Trophoblast cell (in vitro differentiated cells and primary cell): ENCODE measurements around the gene AP2A2.

ENCODE experiments used
- DNase-seq, 2 donors: peaks; one replicate each; pipeline ENCODE4 v3.0.0-alpha.2; 2016
- H2AFZ ChIP-seq: 2 replicates; pipeline ENCODE4 v1.6.1; 2013; ENCODE audit warnings: low read length, moderate library complexity, mild to moderate bottlenecking; ENCODE audit not compliant: insufficient read depth, poor library complexity
- H2AK5ac ChIP-seq: 2 replicates; pipeline ENCODE4 v1.6.1; 2013; ENCODE audit warnings: mild to moderate bottlenecking, low read length
- H2BK120ac ChIP-seq: 2 replicates; pipeline ENCODE4 v1.6.1; 2013; ENCODE audit warnings: low read length, mild to moderate bottlenecking, moderate library complexity; ENCODE audit not compliant: insufficient read depth, poor library complexity
- H2BK12ac ChIP-seq: 2 replicates; pipeline ENCODE4 v1.6.1; 2013; ENCODE audit warnings: mild to moderate bottlenecking, low read length, moderate library complexity
- H2BK5ac ChIP-seq: 2 replicates; pipeline ENCODE4 v1.6.1; 2013; ENCODE audit warnings: low read length, low read depth, moderate library complexity, mild to moderate bottlenecking; ENCODE audit not compliant: poor library complexity
- H3K14ac ChIP-seq: 2 replicates; pipeline ENCODE4 v1.6.1; 2013; ENCODE audit warnings: mild to moderate bottlenecking, low read length
- H3K18ac ChIP-seq: 2 replicates; pipeline ENCODE4 v1.6.1; 2013; ENCODE audit warnings: mild to moderate bottlenecking, low read length
- H3K23ac ChIP-seq: 2 replicates; pipeline ENCODE4 v1.6.1; 2013; ENCODE audit warnings: low read length
- H3K27ac ChIP-seq: 2 replicates; pipeline ENCODE4 v1.5.1; 2013; ENCODE audit warnings: low read depth, mild to moderate bottlenecking, inconsistent platforms, low read length, moderate library complexity
- H3K27me3 ChIP-seq: 2 replicates; pipeline ENCODE4 v1.6.1; 2013; ENCODE audit warnings: inconsistent platforms, mild to moderate bottlenecking, low read length, moderate library complexity; ENCODE audit not compliant: insufficient read depth
- H3K36me3 ChIP-seq, 2 experiments: 1 replicate in 1 of 2; 2 replicates in 1 of 2; pipeline ENCODE4 v1.6.1; 2013; ENCODE audit warnings: low read length in 2 of 2, mild to moderate bottlenecking in 2 of 2, moderate library complexity in 1 of 2; ENCODE audit not compliant: insufficient read depth in 2 of 2, control insufficient read depth in 1 of 2
- H3K4ac ChIP-seq: 2 replicates; pipeline ENCODE4 v1.6.1; 2013; ENCODE audit warnings: low read depth, mild to moderate bottlenecking, low read length, moderate library complexity
- H3K4me1 ChIP-seq, 2 experiments: 1 replicate in 1 of 2; 2 replicates in 1 of 2; pipeline ENCODE4 v1.6.1; 2013; ENCODE audit warnings: low read length in 2 of 2, mild to moderate bottlenecking in 2 of 2, moderate library complexity in 1 of 2; ENCODE audit not compliant: insufficient read depth in 2 of 2, control insufficient read depth in 1 of 2
- H3K4me2 ChIP-seq: 2 replicates; pipeline ENCODE4 v1.6.1; 2013; ENCODE audit warnings: inconsistent platforms, mild to moderate bottlenecking, low read length, moderate library complexity
- H3K4me3 ChIP-seq: 2 replicates; pipeline ENCODE4 v1.5.1; 2013; ENCODE audit warnings: mild to moderate bottlenecking, low read depth, low read length, inconsistent platforms
- H3K79me1 ChIP-seq: one replicate; pipeline ENCODE4 v1.6.1; 2013; ENCODE audit warnings: low read length
- H3K79me2 ChIP-seq: 2 replicates; pipeline ENCODE4 v1.6.1; 2013; ENCODE audit warnings: low read length, mild to moderate bottlenecking; ENCODE audit not compliant: control insufficient read depth, insufficient read depth, poor library complexity
- H3K9ac ChIP-seq: 2 replicates; pipeline ENCODE4 v1.6.1; 2013; ENCODE audit warnings: mild to moderate bottlenecking, low read length
- H3K9me3 ChIP-seq: 2 replicates; pipeline ENCODE4 v1.6.1; 2013; ENCODE audit warnings: low read depth, mild to moderate bottlenecking, control low read depth, inconsistent platforms, low read length; ENCODE audit not compliant: insufficient read depth
- H4K12ac ChIP-seq: 2 replicates; pipeline ENCODE4 v1.6.1; 2013; ENCODE audit warnings: low read depth, mild to moderate bottlenecking, low read length, moderate library complexity
- H4K8ac ChIP-seq: 2 replicates; pipeline ENCODE4 v1.6.1; 2013; ENCODE audit warnings: low read depth, mild to moderate bottlenecking, low read length, moderate library complexity
- H4K91ac ChIP-seq: one replicate; pipeline ENCODE4 v1.6.1; 2013; ENCODE audit warnings: low read depth, mild to moderate bottlenecking, low read length, moderate library complexity
- WGBS: extraction: QIAGEN DNeasy Blood & Tissue Kit; methylation state at CpG from one replicate; pipeline ENCODE4 v1.1.7; 2013; ENCODE audit warnings: missing lambda C conversion rate; ENCODE audit not compliant: insufficient read length, insufficient coverage; ENCODE audit errors: extremely low coverage; 5-methylcytosine and 5-hydroxymethylcytosine counted together

Gene AP2A2

DNA sequence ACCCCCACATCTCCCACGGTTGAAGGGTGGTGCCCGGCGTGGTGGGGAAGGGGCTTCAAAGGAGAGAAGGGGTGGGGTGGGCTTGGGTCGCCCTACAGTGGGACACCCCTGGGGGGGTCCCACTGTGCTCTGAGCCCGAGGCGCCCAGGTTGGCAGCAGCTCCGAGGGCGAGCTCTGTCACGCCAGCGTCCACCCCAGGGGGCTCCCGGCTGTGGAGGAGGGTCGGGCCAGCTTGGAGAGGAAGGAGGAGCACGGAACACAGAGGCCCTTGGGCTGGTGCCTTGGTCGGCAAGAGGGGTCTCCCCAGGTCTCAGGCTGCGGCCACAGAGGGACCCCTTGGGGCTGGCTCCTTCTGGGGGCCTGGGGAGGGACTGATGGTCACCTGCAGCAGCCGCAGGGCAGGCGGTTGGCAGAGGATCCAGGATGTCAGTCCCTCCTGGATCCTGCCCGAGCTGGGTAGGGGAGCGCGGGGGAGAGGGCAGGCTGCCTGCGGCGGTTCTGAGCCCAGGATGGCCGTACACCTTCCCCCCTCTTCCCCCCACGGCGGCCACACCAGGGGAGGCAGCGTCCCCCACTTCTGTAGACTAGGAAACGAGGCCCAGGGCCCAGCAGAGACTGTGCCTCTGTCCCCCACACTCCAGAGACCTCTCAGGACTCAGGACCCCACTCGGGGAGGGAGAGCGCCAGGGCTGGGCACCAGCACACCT, 110.1 kb downstream of the AP2A2 start:
- DNase-seq, result no peak
- Histone ChIP-seq H2BK12ac (no peak overlapping the region), H2BK5ac (no peak overlapping the region), H3K4me2 (no peak overlapping the region), H3K9ac (no peak overlapping the region), H3K23ac (no peak overlapping the region), H3K4ac (no peak overlapping the region), H4K12ac (no peak overlapping the region), H3K18ac (no peak overlapping the region), H4K91ac (no peak overlapping the region), H2BK120ac (no peak overlapping the region), H3K27me3 (no peaks in the 10 kb centered on the region), H3K4me1 (no peaks in the 10 kb centered on the region), H3K79me1 (no peaks in the 10 kb centered on the region), H3K9me3 (peaks cover 13% of the 10 kb centered on the region), H3K14ac (no peak overlapping the region), H2AK5ac (no peak overlapping the region), H3K4me3 (no peak overlapping the region), H3K36me3 (no peaks in the 10 kb centered on the region), H3K79me2 (no peaks in the 10 kb centered on the region), H4K8ac (no peak overlapping the region), H3K27ac (no peak overlapping the region), H2AFZ (no peak overlapping the region)
- no CpG with 5 or more reads among the region's 29 CpGs for WGBS

DNA sequence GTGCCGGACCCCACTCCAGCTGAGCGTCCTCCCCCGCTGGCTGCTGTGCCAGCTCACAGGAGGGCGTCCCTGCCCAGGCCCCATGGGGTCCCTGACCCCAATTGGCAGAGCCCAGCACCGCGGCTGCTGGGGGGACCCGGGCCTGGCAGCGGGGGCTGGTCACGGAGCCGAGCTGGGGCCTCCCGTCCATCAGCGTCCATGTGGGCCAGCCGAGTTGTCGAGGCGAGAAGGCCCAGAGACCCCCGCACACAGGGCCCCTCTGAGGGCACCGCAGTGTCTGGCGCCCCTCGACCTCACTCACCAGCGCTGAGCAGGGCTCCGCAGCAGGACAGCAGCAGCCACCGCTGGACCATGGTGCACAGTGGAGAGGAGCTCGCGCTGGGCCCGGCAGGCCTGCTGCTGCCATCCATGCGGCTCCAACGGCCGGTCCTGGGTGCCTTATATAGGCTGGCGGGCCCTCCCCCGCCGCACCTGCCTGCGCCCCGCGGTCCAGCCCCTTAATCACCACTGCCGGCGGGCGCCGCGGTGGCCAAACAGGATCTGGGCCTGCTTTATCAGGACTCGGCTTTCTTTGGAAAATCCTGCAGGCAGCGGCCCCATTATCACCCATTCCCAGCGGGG, 110.7 kb downstream of the AP2A2 start, which contains the start of gene MUC6:
MUC6 (minus strand) TSS at position 416 of the 621 bp plus-strand sequence; CDS start at position 353, 63 bp downstream.
- Histone ChIP-seq H3K4me2 (no peak within 1 kb of the TSS), H3K4me3 (no peak within 1 kb of the TSS), H2BK120ac (no peak within 1 kb of the TSS), H3K14ac (no peak within 1 kb of the TSS), H4K91ac (no peak within 1 kb of the TSS), H3K23ac (no peak within 1 kb of the TSS), H3K9me3 (peaks cover 13% of the 10 kb centered on the region), H4K12ac (no peak within 1 kb of the TSS), H3K4ac (no peak within 1 kb of the TSS), H3K27ac (no peak within 1 kb of the TSS), H3K9ac (no peak within 1 kb of the TSS), H3K79me1 (no peaks in the 10 kb centered on the region), H3K4me1 (no peaks in the 10 kb centered on the region), H2BK5ac (no peak within 1 kb of the TSS), H3K79me2 (no peaks in the 10 kb centered on the region), H2AFZ (no peak within 1 kb of the TSS), H2AK5ac (no peak within 1 kb of the TSS), H3K36me3 (no peaks in the 10 kb centered on the region), H3K27me3 (no peaks in the 10 kb centered on the region), H4K8ac (no peak within 1 kb of the TSS), H3K18ac (no peak within 1 kb of the TSS), H2BK12ac (no peak within 1 kb of the TSS)
- no CpG with 5 or more reads among the region's 42 CpGs for WGBS
- DNase-seq, result no peak

DNA sequence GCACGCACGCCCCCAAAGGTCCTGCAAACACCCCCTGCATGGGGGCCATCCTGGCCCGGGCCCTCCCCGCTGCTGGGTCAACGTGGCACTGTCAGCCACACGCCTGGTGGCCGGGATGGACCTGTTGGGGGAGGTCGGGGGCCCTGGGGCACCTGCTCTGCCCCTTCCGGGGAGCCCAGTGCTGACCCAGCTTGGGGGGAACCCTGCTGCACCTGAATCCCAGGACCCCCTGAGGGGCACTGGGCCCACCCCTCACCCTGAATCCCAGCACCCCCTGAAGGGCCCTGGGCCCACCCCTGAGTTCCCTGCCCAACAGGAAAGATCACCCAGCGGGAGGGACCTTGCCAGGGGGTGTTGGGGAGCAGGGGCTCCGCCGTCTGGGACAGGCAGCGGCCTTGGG, 111.3 kb downstream of the AP2A2 start:
- no peak overlapping the region for H3K4me3 ChIP-seq
- no peak overlapping the region for H2BK12ac ChIP-seq
- no peak overlapping the region for H3K14ac ChIP-seq
- no peak overlapping the region for H3K4ac ChIP-seq
- DNase-seq, result no peak
- H3K18ac ChIP-seq, result no peak overlapping the region
- no peak overlapping the region for H3K9ac ChIP-seq
- H2BK120ac ChIP-seq, result no peak overlapping the region
- no peaks in the 10 kb centered on the region for H3K79me2 ChIP-seq
- peaks cover 13% of the 10 kb centered on the region for H3K9me3 ChIP-seq
- no peaks in the 10 kb centered on the region for H3K27me3 ChIP-seq
- WGBS, result no CpG with 5 or more reads among the region's 13 CpGs
- no peak overlapping the region for H3K27ac ChIP-seq
- H3K4me1 ChIP-seq, result no peaks in the 10 kb centered on the region
- H3K23ac ChIP-seq, result no peak overlapping the region
- no peaks in the 10 kb centered on the region for H3K36me3 ChIP-seq
- no peak overlapping the region for H2BK5ac ChIP-seq
- no peak overlapping the region for H3K4me2 ChIP-seq
- no peak overlapping the region for H2AK5ac ChIP-seq
- no peak overlapping the region for H4K8ac ChIP-seq
- H3K79me1 ChIP-seq, result no peaks in the 10 kb centered on the region
- no peak overlapping the region for H4K91ac ChIP-seq
- H4K12ac ChIP-seq, result no peak overlapping the region
- no peak overlapping the region for H2AFZ ChIP-seq

DNA sequence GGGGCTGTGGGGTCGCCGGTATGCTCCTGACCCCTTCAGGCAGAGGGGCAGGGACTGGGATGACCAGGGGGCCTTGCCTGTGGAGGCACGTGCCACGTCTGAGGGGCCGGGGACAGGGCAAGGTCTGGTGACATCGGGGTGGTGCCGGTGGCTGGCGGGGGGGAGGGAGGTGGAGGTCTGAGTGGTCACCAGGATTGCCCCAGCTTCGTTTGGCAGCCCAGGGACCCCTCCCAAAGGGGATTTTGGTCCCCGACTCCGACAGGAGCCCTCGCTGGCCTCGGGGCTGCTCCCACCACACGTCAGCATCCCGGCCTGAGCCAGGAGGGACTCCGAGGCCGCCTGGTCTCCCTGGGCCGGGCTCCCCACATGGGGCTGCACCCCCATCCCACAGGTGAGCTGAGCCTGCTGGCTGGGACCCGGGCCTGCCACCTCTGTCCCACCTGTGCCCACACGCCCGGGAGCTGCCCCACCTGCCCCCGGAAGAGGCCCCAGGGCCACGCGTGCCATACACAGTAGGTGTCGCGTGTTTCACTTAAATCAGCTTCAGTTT, 111.9 kb downstream of the AP2A2 start:
- Histone ChIP-seq H3K27me3 (no peaks in the 10 kb centered on the region), H4K91ac (no peak overlapping the region), H4K8ac (no peak overlapping the region), H2AK5ac (no peak overlapping the region), H3K23ac (no peak overlapping the region), H3K4me2 (no peak overlapping the region), H3K9ac (no peak overlapping the region), H3K27ac (no peak overlapping the region), H2BK120ac (no peak overlapping the region), H3K36me3 (no peaks in the 10 kb centered on the region), H3K4me3 (no peak overlapping the region), H4K12ac (no peak overlapping the region), H3K4me1 (no peaks in the 10 kb centered on the region), H3K79me1 (no peaks in the 10 kb centered on the region), H3K79me2 (no peaks in the 10 kb centered on the region), H3K9me3 (peaks cover 7% of the 10 kb centered on the region), H2BK12ac (no peak overlapping the region), H3K18ac (no peak overlapping the region), H3K14ac (no peak overlapping the region), H2AFZ (no peak overlapping the region), H3K4ac (no peak overlapping the region), H2BK5ac (no peak overlapping the region)
- DNase-seq, result no peak
- no CpG with 5 or more reads among the region's 26 CpGs for WGBS
